ENCODE data around the gene RUNDC3A. TPM values are rescaled to one million over a fixed set of nuclear protein-coding genes. Genes with fewer than 3 reads are reported as not detected.

The RUNDC3A gene
- total RNA-seq, 1 experiment from 2014 or later = 0.28 TPM

- H3K9me3 Mint-ChIP-seq (ENCODE audit: unreplicated experiment) = no peaks in the 10 kb centered on the region
- H3K4me1 Mint-ChIP-seq (ENCODE audit: insufficient read depth, unreplicated experiment) = no peaks in the 10 kb centered on the region
- H3K36me3 Mint-ChIP-seq (ENCODE audit: insufficient read depth, unreplicated experiment) = no peaks in the 10 kb centered on the region
- BruUV-seq (replicated peaks) = no TSS peak
- no peak overlapping the region for H3K4me3 Mint-ChIP-seq (ENCODE audit: unreplicated experiment)
- ChIA-PET CTCF (no interaction called here), POLR2A (interaction anchor here (1.0 to 1.2 kb wide), 2 partner anchors 10 to 38 kb away, joined by 3 to 4 read pairs; no protein-coding TSS in a partner anchor)
- no peak for TF ChIP-seq CTCF (IDR thresholded peaks at IDR 0.05; ENCODE audit: unreplicated experiment)
- peaks cover 2% of the 10 kb centered on the region for H3K27me3 Mint-ChIP-seq (ENCODE audit: insufficient read depth, unreplicated experiment)
- no peak for DNase-seq (ENCODE audit: unreplicated experiment)
- H3K27ac Mint-ChIP-seq (ENCODE audit: low read depth, unreplicated experiment) = no peak overlapping the region
- intact Hi-C loops (cut with micrococcal nuclease) = no loop called here
Observed at GRCh38 chr17:44280392-44280937, 27.9 kb upstream of the RUNDC3A start.

GRCh38 chr17:44281570-44281969, 26.8 kb upstream of the RUNDC3A start:
- DNase-seq (ENCODE audit: unreplicated experiment) = no peak
- BruUV-seq (replicated peaks) = no TSS peak
- H3K27ac Mint-ChIP-seq (ENCODE audit: low read depth, unreplicated experiment) = no peak overlapping the region
- no peaks in the 10 kb centered on the region for H3K4me1 Mint-ChIP-seq (ENCODE audit: insufficient read depth, unreplicated experiment)
- H3K27me3 Mint-ChIP-seq (ENCODE audit: insufficient read depth, unreplicated experiment) = no peaks in the 10 kb centered on the region
- ChIA-PET CTCF (no interaction called here), POLR2A (interaction anchor here (1.2 to 1.4 kb wide), 2 partner anchors 11 to 37 kb away, joined by 3 to 5 read pairs; no protein-coding TSS in a partner anchor)
- TF ChIP-seq CTCF (IDR thresholded peaks at IDR 0.05; ENCODE audit: unreplicated experiment) = no peak
- no peak overlapping the region for H3K4me3 Mint-ChIP-seq (ENCODE audit: unreplicated experiment)
- intact Hi-C loops (cut with micrococcal nuclease) = no loop called here
- H3K9me3 Mint-ChIP-seq (ENCODE audit: unreplicated experiment) = no peaks in the 10 kb centered on the region
- H3K36me3 Mint-ChIP-seq (ENCODE audit: insufficient read depth, unreplicated experiment) = no peaks in the 10 kb centered on the region

DNA sequence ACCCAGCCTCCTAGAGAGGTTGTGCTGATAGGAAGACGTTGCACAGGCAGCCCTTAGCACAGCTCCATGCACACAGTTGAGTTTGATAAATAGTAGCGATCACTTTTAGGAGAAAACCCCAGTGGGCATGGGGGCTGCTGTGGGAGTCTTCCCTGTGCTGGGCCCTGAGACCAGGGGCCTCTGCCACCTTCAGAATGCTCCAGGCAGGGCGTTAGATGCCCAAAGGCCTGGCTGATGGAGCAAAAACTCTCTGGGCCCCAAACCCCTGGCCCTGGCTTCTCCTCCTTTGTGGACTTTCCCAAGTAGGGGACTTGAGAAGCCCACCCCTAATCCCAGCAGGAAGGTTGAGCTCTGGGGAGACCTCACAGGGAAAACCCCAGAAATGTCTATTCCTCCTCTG, 26.1 kb upstream of the RUNDC3A start:
- DNase-seq (ENCODE audit: unreplicated experiment) = no peak
- TF ChIP-seq CTCF (IDR thresholded peaks at IDR 0.05; ENCODE audit: unreplicated experiment) = no peak
- no peaks in the 10 kb centered on the region for H3K9me3 Mint-ChIP-seq (ENCODE audit: unreplicated experiment)
- CTCF ChIA-PET = interaction anchor here (0.6 kb wide), 1 partner anchor 35 kb away, joined by 3 read pairs; no protein-coding TSS in a partner anchor
- POLR2A ChIA-PET = interaction anchor here (1.4 kb wide), 1 partner anchor 10 kb away, joined by 5 read pairs; no protein-coding TSS in a partner anchor
- H3K27me3 Mint-ChIP-seq (ENCODE audit: insufficient read depth, unreplicated experiment) = no peaks in the 10 kb centered on the region
- no peaks in the 10 kb centered on the region for H3K36me3 Mint-ChIP-seq (ENCODE audit: insufficient read depth, unreplicated experiment)
- no peak overlapping the region for H3K4me3 Mint-ChIP-seq (ENCODE audit: unreplicated experiment)
- H3K4me1 Mint-ChIP-seq (ENCODE audit: insufficient read depth, unreplicated experiment) = no peaks in the 10 kb centered on the region
- no TSS peak for BruUV-seq (replicated peaks)
- intact Hi-C loops (cut with micrococcal nuclease) = no loop called here
- no peak overlapping the region for H3K27ac Mint-ChIP-seq (ENCODE audit: low read depth, unreplicated experiment)

DNA sequence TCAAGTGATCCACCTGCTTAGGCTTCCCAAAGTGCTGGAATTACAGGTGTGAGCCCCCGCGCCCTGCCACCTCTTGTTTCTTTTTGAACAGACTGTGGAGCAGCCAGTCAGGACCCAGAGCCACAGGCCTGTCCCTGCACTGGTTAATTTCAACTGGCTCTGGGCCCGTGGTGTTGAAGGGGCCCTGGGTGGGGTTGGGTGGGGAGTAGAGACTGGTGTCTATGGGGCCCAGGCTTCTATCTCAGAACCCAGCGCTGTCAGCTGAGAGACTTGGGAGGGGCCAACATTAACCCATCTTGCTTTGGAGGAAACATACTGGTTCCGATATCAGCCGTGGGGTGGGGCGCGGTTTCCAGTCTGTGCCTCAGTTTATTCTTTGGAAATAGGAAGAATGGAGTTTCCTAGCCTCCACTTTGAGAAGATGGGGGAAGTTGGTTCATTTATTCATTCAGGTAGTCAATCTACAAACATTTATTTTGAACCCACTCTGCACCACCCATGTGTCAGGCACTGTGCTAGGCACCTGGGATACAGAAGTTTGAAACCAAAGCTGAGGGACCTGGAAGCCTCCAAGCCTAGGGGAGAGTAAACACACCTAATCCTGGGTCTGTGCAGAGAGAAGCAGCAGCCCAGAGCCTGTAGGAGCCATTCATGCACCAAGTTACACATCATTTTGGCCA, 24.9 kb upstream of the RUNDC3A start:
- no peak for TF ChIP-seq CTCF (IDR thresholded peaks at IDR 0.05; ENCODE audit: unreplicated experiment)
- POLR2A ChIA-PET = no interaction called here
- peaks cover 12% of the 10 kb centered on the region for H3K27me3 Mint-ChIP-seq (ENCODE audit: insufficient read depth, unreplicated experiment)

More for the DNA sequence above, 24.9 kb upstream of the RUNDC3A start:
- CTCF ChIA-PET = no interaction called here
- intact Hi-C loops (cut with micrococcal nuclease) = no loop called here
- Mint-ChIP-seq H3K4me3 (ENCODE audit: unreplicated experiment) (no peak overlapping the region), H3K36me3 (ENCODE audit: insufficient read depth, unreplicated experiment) (no peaks in the 10 kb centered on the region), H3K27ac (ENCODE audit: low read depth, unreplicated experiment) (no peak overlapping the region), H3K9me3 (ENCODE audit: unreplicated experiment) (no peaks in the 10 kb centered on the region), H3K4me1 (ENCODE audit: insufficient read depth, unreplicated experiment) (no peaks in the 10 kb centered on the region)
- no peak for DNase-seq (ENCODE audit: unreplicated experiment)
- BruUV-seq (replicated peaks) = no TSS peak
